Jurkat, Clone E6-1 (cell line): ENCODE results near the gene KCNIP3. TPM values are rescaled to one million over a fixed set of nuclear protein-coding genes. Genes with fewer than 3 reads are reported as not detected.
"Not testable (repeated sequence)": the region's sequence is repeated elsewhere in the genome, so short reads cannot be mapped to it uniquely, and the experiment has no call there.

Experiments
- DNase-seq: peaks from one replicate; pipeline ENCODE4 v3.0.0-alpha.2; 2011; ENCODE audit warnings: low read depth, low spot score
- H3K4me3 ChIP-seq: 2 replicates; pipeline ENCODE4 v1.5.1; 2011; ENCODE audit warnings: mild to moderate bottlenecking, low read length, control low read depth, moderate library complexity
- polyA plus RNA-seq: library from polyadenylated mRNA; unstranded; fragments of >200 nt; gene quantifications from one replicate; pipeline ENCODE4 v1.2.1, GENCODE V29; 2012; ENCODE audit warnings: missing spikeins; ENCODE audit not compliant: insufficient read length, insufficient read depth

KCNIP3 gene
- polyA plus RNA-seq = 14.0 TPM

DNA sequence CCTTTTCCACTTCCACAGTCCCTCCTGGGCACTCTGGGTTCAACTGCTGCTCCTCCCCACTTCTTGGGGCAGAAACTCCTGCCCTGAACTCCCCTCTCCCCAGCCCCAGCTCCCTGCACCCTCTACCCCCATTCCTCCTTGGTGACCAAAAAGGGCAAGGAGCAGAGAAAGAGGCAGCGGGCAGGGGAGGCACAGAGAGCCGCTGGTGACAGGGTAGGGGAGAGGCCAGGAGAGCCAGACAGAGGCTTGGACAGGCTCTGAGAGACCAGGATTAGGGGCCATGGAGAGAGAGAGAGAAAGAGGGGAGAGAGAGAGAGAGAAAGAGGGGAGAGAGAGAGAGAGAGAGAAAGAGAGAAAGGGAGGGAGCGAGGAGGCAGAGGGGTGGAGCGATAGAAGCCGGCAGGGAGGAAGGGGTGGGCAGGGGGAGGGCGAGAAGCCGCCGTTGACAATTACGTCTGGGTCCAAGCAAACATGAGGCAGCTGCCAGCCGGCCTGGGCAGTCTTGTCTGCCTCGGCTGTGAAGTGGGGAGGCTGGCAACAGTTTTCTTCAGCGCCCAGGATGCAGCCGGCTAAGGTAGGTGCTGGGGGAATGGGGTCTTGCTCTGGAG is at the start of gene KCNIP3:
Gene KCNIP3, plus strand, starts transcription at position 468 of the 608 bp plus-strand sequence. Its CDS starts 92 bp downstream, at position 560.
- H3K4me3 ChIP-seq = peak within 1 kb of the TSS; percentile 53
- peak; percentile 30 for DNase-seq

DNA sequence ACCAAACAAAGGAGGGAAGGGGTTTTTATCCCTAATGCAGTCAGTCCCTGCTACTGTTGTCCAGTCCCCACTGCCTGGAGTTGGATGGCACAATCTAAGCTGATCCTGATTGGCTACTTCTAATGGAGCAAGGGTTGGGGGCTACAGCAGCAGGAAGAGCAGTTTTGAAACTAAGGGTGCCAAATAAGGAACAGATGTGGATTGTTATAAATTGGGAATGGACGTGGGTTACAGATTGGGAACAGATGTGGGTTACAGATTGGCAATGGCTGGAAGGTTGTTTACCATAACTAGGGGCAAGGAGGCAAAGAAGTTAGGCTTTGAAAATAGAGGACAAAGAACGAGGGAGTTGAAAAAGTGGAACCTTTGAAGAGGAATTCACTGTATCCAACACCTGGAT is 38.9 kb upstream of the KCNIP3 start:
- DNase-seq = no peak
- no peak overlapping the region for H3K4me3 ChIP-seq

DNA sequence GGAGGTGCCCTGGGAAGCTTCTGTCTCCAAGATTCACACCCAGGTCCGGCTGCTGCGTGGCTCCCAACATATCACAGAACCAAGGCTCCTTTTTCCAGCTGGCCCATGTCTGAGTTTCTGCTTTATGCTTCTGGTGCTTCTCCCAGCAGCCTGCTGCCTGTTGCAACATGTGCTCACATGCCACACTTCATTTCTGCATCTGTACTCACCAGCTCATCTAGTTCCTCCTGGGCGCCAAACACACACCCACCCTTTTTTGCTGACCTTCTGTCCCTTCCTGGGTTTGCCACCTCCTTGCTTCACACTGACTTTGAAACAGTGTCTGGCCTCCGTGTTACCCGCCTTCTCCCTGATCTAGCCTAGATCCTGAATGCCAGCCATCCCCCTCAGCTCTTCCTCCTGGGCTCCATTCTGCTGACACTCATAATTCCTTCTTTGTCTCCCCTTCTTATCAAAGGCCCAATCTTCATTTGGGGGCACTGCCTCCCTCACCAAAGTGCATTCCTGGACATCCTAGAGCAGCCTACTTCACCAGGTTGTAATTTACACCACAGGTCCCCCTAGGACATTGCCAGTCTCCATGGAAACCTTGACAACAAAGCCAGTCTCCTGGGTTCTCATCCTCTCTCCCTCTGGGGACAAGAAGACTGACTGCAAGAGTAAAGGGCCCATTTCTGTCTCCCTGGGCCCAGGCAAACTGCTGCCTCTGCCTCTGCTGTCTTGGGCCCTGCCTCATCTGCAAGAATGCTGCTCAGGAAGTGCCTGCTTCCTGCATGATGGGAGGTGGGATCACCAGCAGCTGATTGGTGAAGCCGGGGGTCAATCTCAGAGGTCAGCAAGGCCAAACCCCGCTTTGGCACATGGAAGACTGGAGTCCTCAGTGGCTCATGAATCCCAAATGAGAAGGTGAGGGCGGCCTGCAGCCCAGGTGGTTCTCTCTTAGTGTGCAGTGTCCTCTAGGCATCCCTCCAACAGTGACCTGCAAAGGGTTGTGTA is 36.8 kb upstream of the KCNIP3 start:
- DNase-seq = no peak
- H3K4me3 ChIP-seq = no peak overlapping the region

DNA sequence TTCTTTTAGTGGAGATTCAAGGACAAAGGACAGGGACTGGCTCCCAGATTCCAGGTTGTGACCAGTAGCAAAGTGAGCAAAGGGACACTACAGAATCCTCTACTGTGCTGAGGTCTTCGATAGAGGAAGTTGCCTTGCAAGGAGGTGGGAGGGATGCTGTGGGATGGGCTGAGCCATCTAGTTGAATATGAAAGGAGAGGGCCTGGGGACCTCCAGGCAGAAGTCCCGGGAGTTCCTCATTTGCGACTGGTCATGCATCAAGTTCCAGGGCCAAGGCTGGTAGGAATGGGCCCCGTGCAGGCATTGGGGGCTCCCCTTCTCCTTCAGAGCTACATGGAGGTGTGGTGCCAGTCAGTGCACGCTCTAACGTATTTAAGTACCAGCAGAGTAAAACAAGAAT is 35.5 kb upstream of the KCNIP3 start:
- DNase-seq = no peak
- no peak overlapping the region for H3K4me3 ChIP-seq

DNA sequence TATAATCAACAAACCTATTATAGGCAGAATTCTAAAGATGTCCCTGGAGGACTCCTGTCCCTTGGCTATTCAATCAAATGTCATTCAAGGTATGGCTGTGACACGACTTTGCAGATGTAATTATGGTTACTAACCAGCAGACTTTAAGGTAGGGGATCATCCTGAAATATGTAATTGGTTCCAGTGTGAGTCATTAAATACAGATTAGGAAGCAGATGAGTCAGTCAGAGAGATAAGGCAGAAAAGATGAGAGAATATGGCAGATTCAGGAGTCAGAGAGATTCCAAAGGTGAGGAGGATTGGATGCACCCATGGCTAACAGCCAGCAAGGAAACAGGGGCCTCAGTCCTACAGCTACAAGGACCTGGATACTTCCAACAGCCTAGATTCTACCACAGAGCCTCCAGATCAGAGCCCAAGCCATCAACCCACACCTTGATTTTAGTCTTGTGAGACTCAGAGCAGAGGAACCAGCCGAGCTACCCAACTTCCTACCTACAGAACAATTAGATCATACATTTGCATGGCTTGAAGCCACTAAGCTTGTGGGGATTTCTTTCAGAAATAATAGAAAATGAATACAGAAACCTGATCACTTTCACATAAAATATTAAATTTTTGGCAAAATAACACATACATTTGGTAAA is 34.1 kb upstream of the KCNIP3 start:
- H3K4me3 ChIP-seq = no peak overlapping the region
- no peak for DNase-seq

DNA sequence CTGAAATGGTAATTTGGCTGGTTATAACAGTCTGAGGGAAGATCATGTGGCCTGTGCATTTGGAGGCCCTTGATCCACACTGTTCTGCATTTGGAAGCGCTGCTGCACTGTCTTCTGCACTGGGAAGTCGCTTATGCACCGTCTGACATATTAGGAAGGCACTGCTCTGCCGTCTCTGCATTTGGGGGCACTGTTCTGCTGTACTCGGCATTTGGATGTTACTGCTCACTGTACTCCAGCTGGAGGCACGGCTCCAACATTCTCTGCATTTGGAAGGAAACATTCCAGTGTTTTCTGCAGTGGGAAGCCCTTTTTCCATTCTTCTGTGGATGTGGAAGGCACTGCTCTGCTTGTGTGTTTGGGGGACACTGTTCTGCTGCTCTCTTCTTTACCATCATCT is 32.5 kb upstream of the KCNIP3 start:
- H3K4me3 ChIP-seq = no peak overlapping the region
- no peak for DNase-seq

DNA sequence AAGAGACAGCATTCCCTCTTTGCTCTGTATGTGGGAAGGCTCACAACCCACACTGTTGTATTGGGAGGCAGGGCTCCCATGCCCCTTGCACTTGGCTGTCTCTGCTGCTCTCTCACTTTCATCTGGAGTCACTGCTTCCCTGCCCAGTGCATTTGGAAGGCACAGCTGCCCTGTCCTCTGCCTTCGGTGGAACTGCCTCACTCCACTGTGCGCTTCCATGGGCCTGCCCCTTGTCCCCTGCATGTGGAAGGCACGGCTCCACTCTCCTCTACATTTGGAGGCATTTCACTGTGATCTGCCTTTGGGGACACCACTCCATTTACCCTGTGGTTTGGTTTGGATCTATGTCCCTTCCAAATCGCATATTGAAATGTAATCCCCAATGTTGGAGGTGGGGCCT is 32.0 kb upstream of the KCNIP3 start:
- H3K4me3 ChIP-seq = no peak overlapping the region
- DNase-seq = no peak

DNA sequence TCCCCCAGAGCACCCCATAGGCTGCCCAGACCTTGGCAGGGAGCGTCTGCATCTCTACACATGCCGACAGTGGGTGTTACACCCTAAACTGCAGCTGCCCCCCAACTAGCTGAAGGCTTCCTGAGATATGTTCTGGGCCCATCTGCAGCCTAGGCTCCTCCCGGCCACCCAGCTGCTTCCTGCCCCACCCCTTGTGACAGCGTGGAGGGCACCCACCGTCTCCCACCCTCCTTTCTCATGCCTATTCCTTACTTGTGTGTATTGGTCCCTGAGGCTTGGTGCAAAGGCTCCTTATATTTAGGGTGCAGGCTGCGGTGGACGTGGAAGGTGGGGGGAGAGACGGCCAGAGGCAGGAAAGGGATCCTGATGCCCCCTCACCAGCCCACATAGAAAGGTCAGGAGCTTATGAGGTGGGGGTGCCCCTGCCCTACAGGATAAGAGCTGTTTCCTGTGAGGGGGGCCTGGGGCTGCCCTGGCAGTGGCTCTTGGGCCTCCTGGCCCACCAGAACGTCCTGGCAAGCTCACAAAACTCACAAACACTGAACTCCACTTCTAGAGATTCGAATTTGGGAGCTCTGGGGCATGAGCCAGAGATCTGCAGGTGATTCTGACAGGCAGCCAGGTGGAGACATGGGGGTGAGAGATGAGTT is 30.2 kb upstream of the KCNIP3 start:
- H3K4me3 ChIP-seq = no peak overlapping the region
- DNase-seq = no peak

DNA sequence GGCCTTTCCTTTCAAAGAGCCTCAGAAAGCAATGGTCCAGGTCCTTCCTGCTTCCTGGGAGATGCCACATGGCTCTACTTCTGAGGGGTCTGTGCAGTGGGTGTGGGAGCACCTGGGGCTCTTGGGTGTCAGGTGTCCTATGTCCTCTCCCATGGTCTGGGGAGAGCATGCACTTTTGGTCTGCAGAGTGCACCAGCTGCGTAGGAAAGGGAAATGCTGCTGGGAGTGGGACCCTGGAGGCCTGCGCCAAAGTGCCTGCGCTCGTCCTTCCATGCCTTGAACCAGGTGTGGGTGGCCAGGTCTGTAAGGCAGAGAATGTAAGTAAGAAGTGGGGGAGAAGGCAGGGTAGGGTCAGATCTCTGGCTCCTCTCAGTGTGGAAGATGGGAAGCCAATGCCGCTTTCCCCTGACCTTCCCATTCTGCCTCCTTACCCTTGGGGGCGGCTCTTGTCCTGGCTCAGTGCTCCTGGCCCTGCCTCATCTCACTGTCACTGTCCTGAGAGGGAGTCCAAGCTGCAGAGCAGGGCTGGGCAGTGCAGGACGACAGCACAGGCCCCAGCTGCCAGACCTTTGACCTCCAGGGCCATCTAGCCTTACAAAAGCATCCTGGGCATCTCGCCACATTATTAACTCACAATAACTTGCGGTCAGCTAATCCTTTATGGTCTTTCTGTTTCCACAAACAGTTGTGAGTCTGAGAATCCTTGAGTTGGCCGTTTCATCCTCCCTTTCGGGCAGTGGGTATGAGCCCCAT is 29.5 kb upstream of the KCNIP3 start:
- H3K4me3 ChIP-seq = no peak overlapping the region
- DNase-seq = no peak

DNA sequence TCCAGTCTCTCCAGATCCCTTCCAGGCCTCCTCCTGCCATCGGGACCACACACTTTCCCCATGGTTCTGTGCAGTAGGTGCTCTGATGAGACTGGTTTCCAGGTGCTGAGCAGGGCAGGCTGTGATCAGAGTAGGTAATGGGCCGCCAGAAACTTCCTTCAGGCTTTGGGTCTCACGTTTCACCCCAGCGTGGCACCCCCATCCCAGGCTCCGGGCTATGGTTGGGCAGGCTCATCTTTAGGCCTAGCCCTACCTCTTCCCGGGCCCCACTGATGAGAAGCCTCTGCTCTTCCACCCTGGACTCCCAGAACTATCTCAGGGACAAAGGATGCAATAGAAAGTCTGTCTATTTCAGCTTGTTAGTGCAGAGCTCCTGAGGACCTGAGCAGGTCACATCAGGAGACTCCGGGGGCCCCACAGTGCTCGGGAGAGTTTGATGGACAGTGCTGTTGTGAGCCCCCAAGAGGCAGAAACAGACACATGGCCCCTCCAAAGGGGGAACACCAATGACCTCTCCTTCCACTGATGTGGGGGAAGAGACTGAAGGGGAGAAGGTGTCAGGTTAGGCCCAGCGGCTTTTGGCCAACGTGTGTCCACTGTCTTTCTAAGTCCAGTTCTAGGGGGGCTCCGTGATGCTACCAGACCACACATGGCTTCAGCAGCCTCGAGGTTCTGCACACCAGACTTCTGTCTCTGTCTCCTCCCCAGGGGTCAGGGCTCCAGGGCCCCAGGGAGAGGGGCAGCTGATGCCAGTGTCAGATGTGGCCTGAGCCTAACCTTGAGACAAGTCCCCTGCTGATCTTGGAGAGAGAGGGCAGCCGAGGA is 28.7 kb upstream of the KCNIP3 start:
- H3K4me3 ChIP-seq = no peak overlapping the region
- no peak for DNase-seq

DNA sequence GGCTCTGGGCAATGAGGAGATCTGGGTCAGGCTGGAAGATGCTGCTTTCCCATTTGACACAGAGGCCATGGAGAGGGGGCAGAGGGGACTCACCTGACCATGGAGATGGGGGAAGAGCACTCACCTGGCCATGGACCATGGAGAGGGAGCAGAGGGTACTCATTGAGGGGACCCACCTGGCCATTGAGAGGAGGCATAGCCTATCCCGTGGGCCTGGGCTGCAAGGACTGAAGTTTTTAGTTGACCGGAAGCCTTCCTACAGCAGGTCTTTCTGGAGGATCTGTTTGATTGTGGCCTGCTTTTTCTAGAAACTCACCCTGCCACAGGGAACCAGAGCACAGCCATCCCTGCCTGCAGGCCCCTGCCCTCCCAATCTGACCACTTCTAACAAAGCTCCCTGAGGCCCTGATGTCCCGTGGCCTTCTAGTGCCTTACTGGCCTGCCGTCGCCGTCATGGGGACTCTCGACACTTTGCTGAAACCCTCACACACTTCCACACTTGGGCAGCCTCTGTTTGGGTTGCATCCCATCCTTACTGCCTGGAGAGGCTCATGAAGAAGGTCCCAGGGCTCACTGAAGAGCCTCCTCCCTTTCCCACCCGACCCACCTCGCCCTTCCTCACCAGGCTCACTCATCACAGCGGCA is 28.0 kb upstream of the KCNIP3 start:
- H3K4me3 ChIP-seq = no peak overlapping the region
- no peak for DNase-seq

DNA sequence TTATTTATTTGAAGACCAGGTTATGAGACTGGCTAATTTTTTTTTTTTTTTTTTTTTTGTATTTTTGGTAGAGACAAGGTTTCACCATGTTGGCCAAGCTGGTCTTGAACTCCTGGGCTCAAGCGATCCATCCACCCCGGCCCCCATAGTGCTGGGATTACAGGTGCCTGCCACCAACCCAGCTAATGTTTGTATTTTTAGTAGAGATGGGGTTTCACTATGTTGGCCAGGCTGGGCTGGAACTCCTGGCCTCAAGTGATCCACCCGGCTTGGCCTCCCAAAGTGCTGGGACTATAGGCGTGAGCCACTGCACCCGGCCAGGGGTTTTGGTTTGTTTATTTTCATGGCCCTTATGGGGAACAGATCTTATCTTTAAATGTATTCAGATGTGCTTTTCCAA is 27.4 kb upstream of the KCNIP3 start:
- DNase-seq, H3K4me3 ChIP-seq: not testable (repeated sequence)

DNA sequence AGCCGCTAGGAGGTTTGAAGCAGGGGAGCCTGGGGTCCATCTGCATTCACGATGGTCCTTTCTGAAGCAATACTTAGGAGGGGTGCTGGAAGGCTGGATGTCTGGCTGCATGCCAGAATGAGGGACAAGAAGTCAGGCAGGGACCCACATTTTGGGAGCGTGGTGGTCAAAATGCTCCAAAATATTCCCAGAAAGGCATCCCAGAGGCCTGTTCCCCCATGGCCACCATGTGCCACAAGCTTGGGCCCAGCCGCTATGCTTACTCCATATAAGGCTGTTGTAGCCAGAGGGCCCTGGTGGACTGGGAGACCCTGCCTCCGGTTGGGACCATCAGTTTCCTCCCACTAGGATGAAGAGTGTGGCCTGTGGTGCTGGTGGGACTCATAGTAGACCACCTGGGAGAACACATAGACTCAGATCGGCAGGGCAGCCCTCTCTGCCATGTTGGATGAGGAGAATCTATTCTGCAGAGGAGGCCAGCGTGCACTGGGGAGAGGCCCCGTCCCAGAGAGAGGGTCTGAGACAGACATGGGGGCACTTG is 26.5 kb upstream of the KCNIP3 start:
- no peak for DNase-seq

DNA sequence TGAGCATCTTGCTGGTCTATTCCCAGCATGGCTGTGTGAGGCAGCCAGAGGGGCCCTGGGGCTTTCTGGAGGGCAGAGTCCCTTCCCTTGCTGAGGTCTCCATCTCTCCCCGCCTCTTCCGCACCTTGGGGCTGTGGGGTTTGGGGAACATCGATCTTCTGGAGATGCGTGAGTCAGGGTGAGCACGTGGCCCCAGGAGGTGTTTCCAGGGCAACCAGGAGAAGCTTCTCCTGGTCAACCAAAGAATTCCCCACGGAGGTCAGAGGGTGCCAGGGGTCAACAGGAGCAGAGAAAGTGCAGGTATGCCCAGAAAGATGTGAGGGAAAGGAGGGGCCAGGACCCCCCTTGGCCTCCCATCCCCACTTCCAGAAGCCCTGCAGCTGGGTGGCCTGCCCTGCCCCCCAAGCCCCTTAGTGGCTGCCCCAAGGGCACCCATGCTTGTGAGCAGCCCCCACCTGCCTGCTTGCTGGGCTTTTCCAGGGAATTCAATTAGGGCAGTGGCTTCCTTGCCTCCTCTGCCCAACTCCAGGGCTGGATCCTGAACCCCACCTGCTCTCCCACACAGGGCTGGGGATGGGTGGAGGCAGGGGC is 25.7 kb upstream of the KCNIP3 start:
- no peak overlapping the region for H3K4me3 ChIP-seq
- DNase-seq = no peak

More for the DNA sequence above, 26.5 kb upstream of the KCNIP3 start:
- H3K4me3 ChIP-seq = no peak overlapping the region

DNA sequence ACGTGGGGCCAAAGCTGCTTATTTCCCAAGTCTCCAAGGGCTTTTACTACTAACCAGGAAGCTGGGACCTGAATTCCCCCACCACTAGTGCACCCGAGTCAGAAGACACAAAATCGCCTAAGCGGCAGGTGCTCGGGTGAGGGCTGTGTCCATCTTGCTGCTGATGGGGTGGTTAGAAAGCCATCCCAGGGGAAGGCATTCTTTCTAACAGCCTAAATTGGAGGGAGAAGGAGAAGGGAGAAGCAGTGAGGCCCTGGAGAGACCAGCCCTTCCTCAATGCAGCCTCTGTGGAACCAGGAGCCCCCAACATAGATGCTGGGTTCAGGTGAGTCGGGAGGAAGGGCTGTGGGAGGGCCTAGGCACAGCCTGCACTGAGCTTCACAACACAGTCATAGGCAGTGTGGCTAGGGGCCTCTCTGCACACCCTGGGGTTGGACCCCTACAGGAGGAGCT is 24.8 kb upstream of the KCNIP3 start:
- no peak overlapping the region for H3K4me3 ChIP-seq
- DNase-seq = no peak

DNA sequence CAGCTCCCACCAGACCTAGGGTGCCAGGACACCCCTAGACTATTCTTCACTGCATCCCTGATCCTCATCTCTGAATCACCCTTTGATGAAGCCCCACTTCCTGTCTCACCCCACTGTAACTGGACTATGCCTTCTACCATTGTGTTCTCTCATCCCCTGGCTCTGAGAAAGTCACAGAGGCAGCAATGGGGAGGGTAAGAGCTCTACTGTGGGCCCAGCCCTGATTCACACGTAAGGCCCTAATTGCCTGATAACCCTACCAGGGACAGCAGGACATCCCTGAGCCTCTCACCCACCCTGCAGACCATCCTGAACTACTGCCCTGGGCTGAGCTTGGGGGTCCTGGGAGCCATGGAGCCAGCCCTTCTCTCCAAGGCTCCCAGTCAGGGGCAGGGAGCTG is 24.4 kb upstream of the KCNIP3 start:
- no peak for DNase-seq
- no peak overlapping the region for H3K4me3 ChIP-seq
